HuH-7.5 (cell line): ENCODE measurements around the gene C1QL2.

Experiments
- DNase-seq: peaks from one replicate; pipeline ENCODE4 v3.0.0; 2011; ENCODE audit warnings: low spot score

Gene C1QL2

DNA sequence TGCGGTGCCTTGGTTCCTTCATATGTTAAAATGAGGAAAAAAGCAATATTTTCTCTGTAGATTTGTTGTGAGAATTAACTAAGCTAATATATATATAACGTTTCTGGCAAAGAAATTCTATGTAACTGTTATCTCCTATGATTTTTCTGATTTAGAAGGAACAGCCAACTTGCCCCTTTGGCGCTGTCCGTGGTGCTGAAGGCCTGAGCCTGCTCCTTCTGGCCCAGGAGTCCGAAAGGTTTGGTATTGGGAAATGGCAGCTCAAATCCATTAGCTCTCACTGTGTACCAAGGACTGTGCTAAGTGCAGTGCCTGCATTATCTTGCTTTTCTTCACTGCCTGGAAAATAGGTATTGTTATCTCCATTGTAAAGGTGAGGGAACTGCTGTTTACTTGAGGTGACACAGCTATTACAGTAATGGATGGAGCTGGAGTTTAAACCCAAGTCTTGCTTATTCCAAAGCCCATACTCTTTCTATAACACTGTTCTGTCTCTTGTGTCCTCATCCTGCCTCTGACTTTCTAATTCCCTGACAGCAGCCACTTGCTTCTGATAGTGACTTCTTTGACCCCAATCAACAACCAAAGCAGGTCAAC, 52.2 kb downstream of the C1QL2 start:
- DNase-seq, result no peak
